Measurements from ENCODE around the gene TUBGCP3.

Gene TUBGCP3

DNA sequence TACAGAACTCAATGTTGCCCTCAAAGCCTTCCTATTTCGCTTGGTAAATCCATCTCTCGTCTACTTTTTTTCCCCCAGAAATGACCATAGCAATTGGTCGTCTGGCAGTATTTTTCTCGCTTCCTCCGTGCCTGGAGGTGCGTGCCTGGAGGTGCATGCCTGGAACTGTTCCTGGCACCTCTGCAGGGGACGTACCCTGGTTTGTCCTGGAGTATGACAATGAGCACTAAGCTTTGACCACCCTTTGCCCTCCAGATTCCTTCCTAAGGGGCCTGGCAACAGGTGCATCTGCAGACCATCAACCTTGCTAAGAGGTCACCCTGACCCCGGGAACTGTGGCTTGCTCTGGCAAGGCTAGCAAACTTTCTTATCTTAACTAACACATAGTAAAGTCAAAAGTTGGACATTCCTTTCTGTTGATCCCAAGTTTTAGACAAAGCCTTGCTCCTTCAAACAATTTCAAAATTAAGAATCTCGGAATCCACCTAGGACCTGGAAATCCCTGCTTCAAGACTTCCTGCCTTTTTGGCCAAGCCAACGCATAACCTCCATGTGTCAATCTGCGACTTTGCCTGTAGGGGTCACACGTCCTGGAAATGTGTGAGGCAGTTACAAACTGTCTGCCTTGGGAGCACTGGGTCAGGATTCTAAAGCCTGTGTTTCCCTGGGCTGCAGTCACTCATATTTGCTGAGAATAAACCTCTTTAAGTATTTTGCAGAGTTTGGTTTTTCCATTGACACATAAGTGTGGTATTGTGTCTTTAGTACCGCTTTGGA is 28.8 kb upstream of the TUBGCP3 start:
- Histone ChIP-seq H3K27ac (ENCODE audit: low read depth, low read length) (no peak overlapping the region), H3K27me3 (ENCODE audit: control insufficient read depth in 5 of 5, insufficient read depth in 4 of 5, low read length in 5 of 5) (peaks cover 0 to 10% (median 2%) of the 10 kb centered on the region in 5 donors), H3K9me3 (ENCODE audit: control insufficient read depth in 5 of 5, low read length in 5 of 5) (no peaks in the 10 kb centered on the region), H3K4me1 (ENCODE audit: control insufficient read depth in 5 of 5, insufficient read depth in 5 of 5, low read length in 5 of 5) (no peaks in the 10 kb centered on the region), H3K4me3 (ENCODE audit: low read depth in 1 of 5, low read length in 5 of 5) (no peak overlapping the region), H3K36me3 (ENCODE audit: control insufficient read depth in 5 of 5, insufficient read depth in 5 of 5, low read length in 5 of 5) (no peaks in the 10 kb centered on the region), H3K9ac (ENCODE audit: low read length in 5 of 5) (no peak overlapping the region)

GRCh38 chr13:112615391-112615790 is 27.4 kb upstream of the TUBGCP3 start:
- Histone ChIP-seq H3K27ac (ENCODE audit: low read depth, low read length) (no peak overlapping the region), H3K36me3 (ENCODE audit: control insufficient read depth in 5 of 5, insufficient read depth in 5 of 5, low read length in 5 of 5) (no peaks in the 10 kb centered on the region), H3K27me3 (ENCODE audit: control insufficient read depth in 5 of 5, insufficient read depth in 4 of 5, low read length in 5 of 5) (peaks cover 0 to 10% (median 2%) of the 10 kb centered on the region in 5 donors), H3K9ac (ENCODE audit: low read length in 5 of 5) (no peak overlapping the region), H3K4me1 (ENCODE audit: control insufficient read depth in 5 of 5, insufficient read depth in 5 of 5, low read length in 5 of 5) (no peaks in the 10 kb centered on the region), H3K4me3 (ENCODE audit: low read depth in 1 of 5, low read length in 5 of 5) (no peak overlapping the region), H3K9me3 (ENCODE audit: control insufficient read depth in 5 of 5, low read length in 5 of 5) (no peaks in the 10 kb centered on the region)

GRCh38 chr13:112614835-112615234 is 26.9 kb upstream of the TUBGCP3 start:
- no peaks in the 10 kb centered on the region for H3K9me3 ChIP-seq (ENCODE audit: control insufficient read depth in 5 of 5, low read length in 5 of 5)
- no peaks in the 10 kb centered on the region for H3K36me3 ChIP-seq (ENCODE audit: control insufficient read depth in 5 of 5, insufficient read depth in 5 of 5, low read length in 5 of 5)
- no peak overlapping the region for H3K27ac ChIP-seq (ENCODE audit: low read depth, low read length)
- H3K27me3 ChIP-seq (ENCODE audit: control insufficient read depth in 5 of 5, insufficient read depth in 4 of 5, low read length in 5 of 5): peaks cover 0 to 10% (median 2%) of the 10 kb centered on the region in 5 donors
- no peak overlapping the region for H3K4me3 ChIP-seq (ENCODE audit: low read depth in 1 of 5, low read length in 5 of 5)
- no peaks in the 10 kb centered on the region for H3K4me1 ChIP-seq (ENCODE audit: control insufficient read depth in 5 of 5, insufficient read depth in 5 of 5, low read length in 5 of 5)
- no peak overlapping the region for H3K9ac ChIP-seq (ENCODE audit: low read length in 5 of 5)

DNA sequence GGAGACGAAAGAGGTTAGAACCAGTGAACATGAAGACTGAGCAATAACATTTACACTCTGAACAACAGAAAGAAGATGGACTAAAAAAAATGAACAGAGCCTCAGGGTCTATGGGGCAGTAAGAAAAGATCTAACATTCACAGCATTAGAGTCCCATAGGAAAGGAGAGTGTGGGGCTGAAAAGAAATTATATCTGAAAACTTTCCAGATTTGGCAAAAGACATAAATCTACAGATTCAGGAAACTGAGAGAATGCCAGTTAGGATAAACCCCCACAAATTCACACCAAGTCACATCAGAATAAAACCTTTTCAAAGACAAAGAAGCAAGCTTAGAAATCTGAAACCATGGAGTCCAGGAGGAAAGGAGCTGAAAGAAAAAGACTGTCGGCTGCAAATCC is 20.3 kb upstream of the TUBGCP3 start:
- Histone ChIP-seq H3K9me3 (ENCODE audit: control insufficient read depth in 5 of 5, low read length in 5 of 5) (no peaks in the 10 kb centered on the region), H3K36me3 (ENCODE audit: control insufficient read depth in 5 of 5, insufficient read depth in 5 of 5, low read length in 5 of 5) (no peaks in the 10 kb centered on the region), H3K27ac (ENCODE audit: low read depth, low read length) (no peak overlapping the region), H3K9ac (ENCODE audit: low read length in 5 of 5) (no peak overlapping the region), H3K27me3 (ENCODE audit: control insufficient read depth in 5 of 5, insufficient read depth in 4 of 5, low read length in 5 of 5) (no peaks in the 10 kb centered on the region), H3K4me1 (ENCODE audit: control insufficient read depth in 5 of 5, insufficient read depth in 5 of 5, low read length in 5 of 5) (peaks cover 0 to 14% (median 11%) of the 10 kb centered on the region in 5 donors), H3K4me3 (ENCODE audit: low read depth in 1 of 5, low read length in 5 of 5) (no peak overlapping the region)

GRCh38 chr13:112606109-112607001 is 18.4 kb upstream of the TUBGCP3 start:
- Histone ChIP-seq H3K27ac (ENCODE audit: low read depth, low read length) (no peak overlapping the region), H3K27me3 (ENCODE audit: control insufficient read depth in 5 of 5, insufficient read depth in 4 of 5, low read length in 5 of 5) (peaks cover 0 to 4% (median 0%) of the 10 kb centered on the region in 5 donors), H3K9me3 (ENCODE audit: control insufficient read depth in 5 of 5, low read length in 5 of 5) (no peaks in the 10 kb centered on the region), H3K4me1 (ENCODE audit: control insufficient read depth in 5 of 5, insufficient read depth in 5 of 5, low read length in 5 of 5) (peaks cover 0 to 14% (median 11%) of the 10 kb centered on the region in 5 donors), H3K4me3 (ENCODE audit: low read depth in 1 of 5, low read length in 5 of 5) (peak overlapping the region; percentile 66 to 77 (median 68)), H3K9ac (ENCODE audit: low read length in 5 of 5) (peak overlapping the region; percentile 51 to 80 (median 63)), H3K36me3 (ENCODE audit: control insufficient read depth in 5 of 5, insufficient read depth in 5 of 5, low read length in 5 of 5) (no peaks in the 10 kb centered on the region)

DNA sequence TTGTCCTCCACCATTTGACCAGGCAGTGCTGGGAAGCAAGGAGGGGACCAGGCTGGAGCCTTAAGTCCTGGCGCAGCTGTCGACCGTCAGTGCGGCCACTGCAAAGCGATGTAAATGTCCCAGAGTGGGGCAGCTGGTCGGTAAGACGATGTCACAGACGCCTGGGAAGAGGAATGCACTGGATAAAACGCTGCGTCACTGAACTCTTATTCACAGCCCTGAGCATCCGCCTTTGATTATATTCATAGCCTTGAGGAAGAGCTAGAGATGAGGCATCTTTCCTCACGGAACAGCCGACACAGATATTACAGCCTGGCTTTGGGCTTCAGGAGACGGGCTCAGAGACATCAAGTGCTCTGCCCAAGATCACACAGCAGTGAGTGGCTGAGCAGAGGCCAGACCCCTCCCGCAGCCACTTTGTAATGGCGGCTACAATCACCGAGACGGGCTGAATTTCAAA is 17.6 kb upstream of the TUBGCP3 start:
- Histone ChIP-seq H3K4me3 (ENCODE audit: low read depth in 1 of 5, low read length in 5 of 5) (peak overlapping the region; percentile 58 to 77 (median 68)), H3K9me3 (ENCODE audit: control insufficient read depth in 5 of 5, low read length in 5 of 5) (no peaks in the 10 kb centered on the region), H3K4me1 (ENCODE audit: control insufficient read depth in 5 of 5, insufficient read depth in 5 of 5, low read length in 5 of 5) (peaks cover 0 to 14% (median 11%) of the 10 kb centered on the region in 5 donors), H3K9ac (ENCODE audit: low read length in 5 of 5) (peak overlapping the region in 3 of 5 donors; percentile 46 to 80 (median 63)), H3K36me3 (ENCODE audit: control insufficient read depth in 5 of 5, insufficient read depth in 5 of 5, low read length in 5 of 5) (no peaks in the 10 kb centered on the region), H3K27ac (ENCODE audit: low read depth, low read length) (no peak overlapping the region), H3K27me3 (ENCODE audit: control insufficient read depth in 5 of 5, insufficient read depth in 4 of 5, low read length in 5 of 5) (peaks cover 0 to 4% (median 0%) of the 10 kb centered on the region in 5 donors)

DNA sequence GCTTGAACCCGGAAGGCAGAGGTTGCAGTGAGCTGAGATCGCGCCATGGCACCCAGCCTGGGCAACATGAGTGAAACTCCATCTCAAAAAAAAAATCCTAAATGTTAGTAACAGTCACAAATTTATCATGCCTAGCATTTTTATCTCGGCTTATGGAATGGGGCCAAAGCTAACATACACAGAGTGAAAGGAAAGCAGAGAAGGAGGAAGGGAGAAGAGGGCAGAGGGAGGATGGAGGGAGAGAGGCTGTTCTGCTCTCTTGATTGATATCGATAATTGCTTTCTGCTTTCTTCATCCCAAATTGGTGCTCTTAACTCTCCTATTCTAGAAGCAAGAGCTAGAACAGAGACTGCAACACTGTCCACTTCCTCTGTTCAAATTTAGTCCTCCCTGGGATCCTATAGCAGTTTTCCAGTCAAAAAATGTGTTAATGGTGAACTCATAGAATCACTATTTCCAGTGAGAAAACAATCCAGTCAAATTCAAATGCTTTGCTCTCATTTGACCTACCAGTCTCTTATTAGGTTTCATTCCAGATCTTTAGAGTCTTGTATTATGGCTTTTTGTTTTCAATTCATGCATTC is 15.8 kb upstream of the TUBGCP3 start:
- H3K27me3 ChIP-seq (ENCODE audit: control insufficient read depth in 5 of 5, insufficient read depth in 4 of 5, low read length in 5 of 5): peaks cover 0 to 4% (median 0%) of the 10 kb centered on the region in 5 donors
- H3K4me3 ChIP-seq (ENCODE audit: low read depth in 1 of 5, low read length in 5 of 5): no peak overlapping the region
- no peaks in the 10 kb centered on the region for H3K9me3 ChIP-seq (ENCODE audit: control insufficient read depth in 5 of 5, low read length in 5 of 5)
- H3K36me3 ChIP-seq (ENCODE audit: control insufficient read depth in 5 of 5, insufficient read depth in 5 of 5, low read length in 5 of 5): no peaks in the 10 kb centered on the region
- H3K4me1 ChIP-seq (ENCODE audit: control insufficient read depth in 5 of 5, insufficient read depth in 5 of 5, low read length in 5 of 5): peaks cover 0 to 14% (median 11%) of the 10 kb centered on the region in 5 donors
- no peak overlapping the region for H3K27ac ChIP-seq (ENCODE audit: low read depth, low read length)
- no peak overlapping the region for H3K9ac ChIP-seq (ENCODE audit: low read length in 5 of 5)

- Histone ChIP-seq H3K9me3 (ENCODE audit: control insufficient read depth in 5 of 5, low read length in 5 of 5) (no peaks in the 10 kb centered on the region), H3K36me3 (ENCODE audit: control insufficient read depth in 5 of 5, insufficient read depth in 5 of 5, low read length in 5 of 5) (no peaks in the 10 kb centered on the region), H3K4me3 (ENCODE audit: low read depth in 1 of 5, low read length in 5 of 5) (no peak overlapping the region), H3K27ac (ENCODE audit: low read depth, low read length) (no peak overlapping the region), H3K9ac (ENCODE audit: low read length in 5 of 5) (no peak overlapping the region), H3K27me3 (ENCODE audit: control insufficient read depth in 5 of 5, insufficient read depth in 4 of 5, low read length in 5 of 5) (peaks cover 0 to 4% (median 0%) of the 10 kb centered on the region in 5 donors), H3K4me1 (ENCODE audit: control insufficient read depth in 5 of 5, insufficient read depth in 5 of 5, low read length in 5 of 5) (peaks cover 0 to 14% (median 11%) of the 10 kb centered on the region in 5 donors)
Measured at GRCh38 chr13:112602189-112602588, 14.2 kb upstream of the TUBGCP3 start.

DNA sequence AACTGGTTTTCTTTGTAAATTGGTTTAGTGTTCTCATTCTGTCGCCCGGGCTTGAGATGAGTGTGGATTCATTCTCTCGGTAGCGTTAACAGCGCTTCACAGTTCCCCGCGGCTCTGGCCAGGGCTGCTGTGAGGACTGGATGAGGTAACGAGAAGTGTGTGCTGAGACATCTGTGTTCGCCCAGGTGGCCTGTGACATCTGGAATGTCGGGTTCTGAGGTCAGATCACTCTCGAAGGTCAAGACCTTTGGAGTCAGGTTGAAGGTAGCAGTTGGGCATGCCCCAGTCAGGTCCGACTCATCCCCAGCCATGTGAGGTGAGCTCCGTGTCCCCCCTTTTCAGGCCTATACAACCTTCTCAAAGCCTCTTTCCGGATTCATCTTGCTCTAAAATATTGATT is 13.4 kb upstream of the TUBGCP3 start:
- H3K4me3 ChIP-seq (ENCODE audit: low read depth in 1 of 5, low read length in 5 of 5): no peak overlapping the region
- H3K36me3 ChIP-seq (ENCODE audit: control insufficient read depth in 5 of 5, insufficient read depth in 5 of 5, low read length in 5 of 5): no peaks in the 10 kb centered on the region
- H3K9ac ChIP-seq (ENCODE audit: low read length in 5 of 5): no peak overlapping the region
- peaks cover 0 to 10% (median 6%) of the 10 kb centered on the region in 5 donors for H3K4me1 ChIP-seq (ENCODE audit: control insufficient read depth in 5 of 5, insufficient read depth in 5 of 5, low read length in 5 of 5)
- H3K27ac ChIP-seq (ENCODE audit: low read depth, low read length): no peak overlapping the region
- no peaks in the 10 kb centered on the region for H3K9me3 ChIP-seq (ENCODE audit: control insufficient read depth in 5 of 5, low read length in 5 of 5)
- H3K27me3 ChIP-seq (ENCODE audit: control insufficient read depth in 5 of 5, insufficient read depth in 4 of 5, low read length in 5 of 5): peaks cover 0 to 4% (median 0%) of the 10 kb centered on the region in 5 donors

All from subcutaneous abdominal adipose tissue (tissue), 5 donors.